Naive thymus-derived CD8-positive, alpha-beta T cell (primary cell): ENCODE data around the gene SGIP1. TPM values are rescaled to one million over a fixed set of nuclear protein-coding genes. Genes with fewer than 3 reads are reported as not detected.
A peak's percentile ranks its signal among the peaks of the same experiment; 100 is the strongest.

ENCODE experiments used
- ATAC-seq, 2 donors: fragments of 150-1000 bp; cut with Tn5 transposase in 1 of 2; sonication (Bioruptor Pico), chemical (Tn5 transposase) in 1 of 2; 1 replicate in 1 of 2; 2 replicates in 1 of 2; pipeline ENCODE4 v1.10.0; 2021; ENCODE audit warnings: mild to moderate bottlenecking in 2 of 2, moderate library complexity in 2 of 2
- POLR2A ChIA-PET: fragments of 350-600 bp; sonication (Branson Sonifier 250); formaldehyde crosslinking; loops from one replicate; lab custom pipeline; 2021; ENCODE audit warnings: antibody characterized with exemption; lab: Charles Lee
- DNase-seq, 10 donors: peaks; one replicate each; pipeline versions ENCODE4 v3.0.0 to v3.0.0-alpha.2; 2020 to 2022
- H3K27ac Mint-ChIP-seq, 10 donors: one replicate each; pipeline ENCODE4 v1.8.0; 2020 to 2022; ENCODE audit warnings: mild to moderate bottlenecking in 10 of 10, mixed read lengths in 10 of 10, moderate library complexity in 4 of 10, inconsistent platforms in 1 of 10
- H3K27me3 Mint-ChIP-seq, 5 donors: one replicate each; pipeline ENCODE4 v1.8.0; 2021 to 2022; ENCODE audit warnings: mixed read lengths in 5 of 5
- H3K36me3 Mint-ChIP-seq, 3 donors: one replicate each; pipeline ENCODE4 v1.8.0; 2020 to 2022; ENCODE audit warnings: mixed read lengths in 3 of 3, mild to moderate bottlenecking in 2 of 3, inconsistent platforms in 1 of 3
- H3K4me1 Mint-ChIP-seq, 4 donors: one replicate each; pipeline ENCODE4 v1.8.0; 2021 to 2022; ENCODE audit warnings: mixed read lengths in 4 of 4
- H3K4me3 Mint-ChIP-seq, 10 donors: one replicate each; pipeline ENCODE4 v1.8.0; 2020 to 2022; ENCODE audit warnings: mild to moderate bottlenecking in 10 of 10, mixed read lengths in 10 of 10, moderate library complexity in 6 of 10, inconsistent platforms in 1 of 10
- H3K9me3 Mint-ChIP-seq, 9 donors: one replicate each; pipeline ENCODE4 v1.8.0; 2020 to 2022; ENCODE audit warnings: mixed read lengths in 9 of 9, mild to moderate bottlenecking in 3 of 9, inconsistent platforms in 1 of 9, moderate library complexity in 1 of 9
- polyA plus RNA-seq, 3 donors: library from polyadenylated mRNA; unstranded; fragments of 300-500 nt; fragmentation: Illumina TruSeq; gene quantifications; one replicate each; pipeline ENCODE4 v1.2.3, GENCODE V29; 2021
- total RNA-seq, 8 experiments: library from RNA in 2 of 8; stranded (reverse) in 2 of 8; gene quantifications; one replicate each; pipeline ENCODE4 v1.2.3 and lab custom pipeline; 2021 to 2026

The SGIP1 gene
- total and polyA plus RNA-seq, 5 experiments from 2014 or later: not detected

DNA sequence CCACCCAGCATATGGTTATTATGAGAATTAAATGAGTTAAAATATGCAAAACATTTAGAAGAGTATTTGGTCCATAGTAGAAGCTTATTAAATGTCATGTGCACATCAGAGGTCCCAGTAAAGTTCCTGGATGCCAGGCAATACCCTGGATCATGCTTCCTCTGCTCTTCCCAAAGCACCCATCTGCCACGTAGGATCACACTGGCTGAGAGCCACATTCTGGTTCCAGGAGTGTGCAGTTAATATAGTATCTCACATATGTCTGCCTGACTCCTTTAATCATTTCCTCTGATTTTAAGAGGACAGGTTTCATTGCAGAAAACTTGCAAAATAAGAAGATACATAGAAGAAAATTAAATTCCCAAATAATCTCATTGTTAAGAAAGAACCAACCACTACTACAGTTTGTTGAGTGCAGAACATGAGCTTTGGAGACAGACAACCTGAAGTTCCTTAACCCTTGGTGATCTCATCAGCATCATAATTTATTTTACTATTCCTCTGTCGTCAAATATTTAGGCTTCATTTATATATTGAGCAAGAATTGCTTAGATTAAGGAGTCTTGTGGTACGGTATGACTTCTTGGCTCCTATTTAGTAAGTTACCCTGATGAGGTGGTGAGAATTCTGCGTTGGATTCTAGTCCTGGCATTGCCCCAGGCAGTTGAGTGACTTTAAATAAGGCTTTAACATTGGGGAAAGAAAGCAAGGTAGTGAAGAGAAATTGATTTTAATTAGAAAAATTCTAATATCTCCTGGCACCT is 12.3 kb downstream of the SGIP1 start:
- peaks cover 0 to 15% (median 3%) of the 10 kb centered on the region in 5 donors for H3K27me3 Mint-ChIP-seq
- peaks cover 0 to 2% (median 0%) of the 10 kb centered on the region in 4 donors for H3K4me1 Mint-ChIP-seq
- no peaks in the 10 kb centered on the region for H3K36me3 Mint-ChIP-seq
- H3K9me3 Mint-ChIP-seq: no peaks in the 10 kb centered on the region
- POLR2A ChIA-PET: no interaction called here
- H3K4me3 Mint-ChIP-seq: no peak overlapping the region
- no peak overlapping the region for H3K27ac Mint-ChIP-seq
- ATAC-seq (no peak), DNase-seq (no peak)

GRCh38 chr1:66549017-66549416 is 15.1 kb downstream of the SGIP1 start:
- Mint-ChIP-seq H3K27me3 (peaks cover 0 to 19% (median 4%) of the 10 kb centered on the region in 5 donors), H3K36me3 (no peaks in the 10 kb centered on the region), H3K9me3 (no peaks in the 10 kb centered on the region), H3K4me3 (no peak overlapping the region), H3K27ac (peak overlapping the region in 1 of 10 donors; percentile 18), H3K4me1 (peaks cover 0 to 14% (median 4%) of the 10 kb centered on the region in 4 donors)
- POLR2A ChIA-PET: no interaction called here
- DNase-seq: no peak
- no peak for ATAC-seq

- Mint-ChIP-seq H3K4me3 (no peak overlapping the region), H3K27me3 (peaks cover 0 to 13% (median 4%) of the 10 kb centered on the region in 5 donors), H3K9me3 (no peaks in the 10 kb centered on the region), H3K36me3 (no peaks in the 10 kb centered on the region), H3K27ac (no peak overlapping the region), H3K4me1 (peaks cover 0 to 14% (median 4%) of the 10 kb centered on the region in 4 donors)
- POLR2A ChIA-PET: no interaction called here
- ATAC-seq: no peak
- DNase-seq: no peak
Measured at GRCh38 chr1:66550243-66550642, 16.3 kb downstream of the SGIP1 start.

DNA sequence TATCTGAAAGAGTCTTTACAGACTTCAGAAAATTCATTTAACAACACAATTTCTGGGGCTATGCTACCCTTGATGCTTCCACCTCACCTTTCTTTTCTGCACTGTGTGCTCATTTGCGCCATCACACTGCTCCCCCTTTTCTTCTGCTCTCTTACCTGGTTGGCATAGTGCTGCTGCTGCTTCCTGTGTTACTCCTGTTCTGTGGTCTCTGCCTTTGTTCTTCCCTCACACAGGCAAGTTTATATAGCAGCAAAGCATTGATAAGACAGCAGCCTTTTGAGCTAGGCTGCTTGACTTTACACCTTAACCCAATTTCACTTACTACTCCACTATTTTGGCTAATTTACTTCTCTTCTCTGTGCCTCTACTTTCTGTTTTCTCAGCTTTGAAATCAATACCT is 18.3 kb downstream of the SGIP1 start:
- POLR2A ChIA-PET: no interaction called here

GRCh38 chr1:66552829-66553228 is 18.9 kb downstream of the SGIP1 start:
- ATAC-seq: no peak

More for the DNA sequence above, 18.3 kb downstream of the SGIP1 start:
- no peaks in the 10 kb centered on the region for H3K36me3 Mint-ChIP-seq
- peaks cover 0 to 14% (median 4%) of the 10 kb centered on the region in 4 donors for H3K4me1 Mint-ChIP-seq
- H3K4me3 Mint-ChIP-seq: no peak overlapping the region
- H3K27ac Mint-ChIP-seq: no peak overlapping the region
- no peaks in the 10 kb centered on the region for H3K9me3 Mint-ChIP-seq
- peaks cover 0 to 12% (median 5%) of the 10 kb centered on the region in 5 donors for H3K27me3 Mint-ChIP-seq
- ATAC-seq: peak; percentile 57 to 59
- peak in 2 of 10 donors; percentile 5 to 29 for DNase-seq

GRCh38 chr1:66553846-66554245 is 19.9 kb downstream of the SGIP1 start:
- Mint-ChIP-seq H3K27me3 (peaks cover 0 to 6% (median 3%) of the 10 kb centered on the region in 5 donors), H3K4me3 (no peak overlapping the region), H3K9me3 (no peaks in the 10 kb centered on the region), H3K4me1 (peaks cover 0 to 14% (median 4%) of the 10 kb centered on the region in 4 donors), H3K36me3 (no peaks in the 10 kb centered on the region), H3K27ac (no peak overlapping the region)
- DNase-seq: no peak
- POLR2A ChIA-PET: no interaction called here
- no peak for ATAC-seq

More at GRCh38 chr1:66552829-66553228, 18.9 kb downstream of the SGIP1 start:
- Mint-ChIP-seq H3K4me1 (peaks cover 0 to 14% (median 4%) of the 10 kb centered on the region in 4 donors), H3K27ac (peak overlapping the region in 3 of 10 donors; percentile 6 to 33 (median 12)), H3K27me3 (peaks cover 0 to 7% (median 3%) of the 10 kb centered on the region in 5 donors), H3K9me3 (no peaks in the 10 kb centered on the region), H3K36me3 (no peaks in the 10 kb centered on the region), H3K4me3 (peak overlapping the region in 1 of 10 donors; percentile 34)
- no peak for DNase-seq
- POLR2A ChIA-PET: no interaction called here

- DNase-seq: no peak
- no peak overlapping the region for H3K27ac Mint-ChIP-seq
Measured at GRCh38 chr1:66556161-66556611, 22.2 kb downstream of the SGIP1 start.

DNA sequence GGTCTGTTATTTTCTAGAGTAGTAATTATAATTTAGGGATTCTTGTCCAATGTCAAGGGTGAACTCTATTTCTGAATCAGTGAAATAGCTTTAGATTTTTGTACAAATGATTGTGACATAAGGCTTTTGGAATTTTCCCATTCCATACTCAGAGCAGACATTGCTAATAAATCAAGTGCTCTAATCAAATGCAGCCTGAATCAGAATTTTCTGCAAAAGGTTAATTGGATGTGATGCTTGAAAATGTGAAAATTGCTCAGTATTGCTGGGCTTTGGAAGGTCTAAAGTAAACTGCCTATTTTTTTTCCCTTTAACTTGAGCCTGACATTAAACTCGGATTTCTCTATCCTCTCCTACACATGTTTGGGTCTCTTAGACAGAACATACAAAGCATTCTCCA is 23.2 kb downstream of the SGIP1 start:
- DNase-seq (no peak), ATAC-seq (no peak)
- Mint-ChIP-seq H3K4me1 (peaks cover 0 to 11% (median 3%) of the 10 kb centered on the region in 4 donors), H3K27ac (no peak overlapping the region), H3K36me3 (no peaks in the 10 kb centered on the region), H3K27me3 (peaks cover 3 to 11% (median 5%) of the 10 kb centered on the region in 5 donors), H3K4me3 (no peak overlapping the region), H3K9me3 (no peaks in the 10 kb centered on the region)
- POLR2A ChIA-PET: no interaction called here

More at GRCh38 chr1:66556161-66556611, 22.2 kb downstream of the SGIP1 start:
- POLR2A ChIA-PET: no interaction called here
- ATAC-seq: no peak
- Mint-ChIP-seq H3K27me3 (peaks cover 0 to 6% (median 3%) of the 10 kb centered on the region in 5 donors), H3K9me3 (no peaks in the 10 kb centered on the region), H3K4me1 (peaks cover 0 to 14% (median 3%) of the 10 kb centered on the region in 4 donors), H3K36me3 (no peaks in the 10 kb centered on the region), H3K4me3 (no peak overlapping the region)

DNA sequence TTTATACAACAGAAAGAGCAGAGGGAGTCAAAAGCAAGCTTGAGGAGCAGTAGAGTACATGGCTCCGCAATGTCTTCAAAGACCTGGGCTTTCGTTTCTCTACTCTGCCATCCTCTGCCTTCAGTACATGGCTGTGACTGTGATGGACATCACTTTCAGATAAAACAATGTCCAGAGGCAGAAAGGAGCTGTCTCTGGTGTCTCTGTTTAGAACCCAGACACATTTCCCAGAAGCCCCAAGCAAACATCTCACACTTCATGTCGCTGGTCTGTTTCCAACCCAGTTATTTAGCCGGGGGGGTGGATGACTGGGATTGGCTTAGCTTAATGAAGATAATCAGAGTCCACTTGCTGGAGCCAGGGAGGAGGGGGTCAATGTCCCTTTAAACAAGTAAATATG is 25.6 kb downstream of the SGIP1 start:
- peaks cover 0 to 9% (median 4%) of the 10 kb centered on the region in 5 donors for H3K27me3 Mint-ChIP-seq
- no peaks in the 10 kb centered on the region for H3K9me3 Mint-ChIP-seq
- no peak overlapping the region for H3K27ac Mint-ChIP-seq
- no peaks in the 10 kb centered on the region for H3K4me1 Mint-ChIP-seq
- H3K4me3 Mint-ChIP-seq: no peak overlapping the region
- ATAC-seq (no peak), DNase-seq (no peak)
- H3K36me3 Mint-ChIP-seq: no peaks in the 10 kb centered on the region
- POLR2A ChIA-PET: no interaction called here

- POLR2A ChIA-PET: no interaction called here
- Mint-ChIP-seq H3K27me3 (peaks cover 1 to 9% (median 3%) of the 10 kb centered on the region in 5 donors), H3K9me3 (peaks cover 0 to 4% (median 0%) of the 10 kb centered on the region in 9 donors), H3K4me1 (no peaks in the 10 kb centered on the region), H3K27ac (no peak overlapping the region), H3K36me3 (no peaks in the 10 kb centered on the region), H3K4me3 (no peak overlapping the region)
- no peak for ATAC-seq
- DNase-seq: no peak
Measured at GRCh38 chr1:66562561-66562960, 28.6 kb downstream of the SGIP1 start.

- peaks cover 0 to 10% (median 4%) of the 10 kb centered on the region in 9 donors for H3K9me3 Mint-ChIP-seq
- H3K4me1 Mint-ChIP-seq: no peaks in the 10 kb centered on the region
- H3K27me3 Mint-ChIP-seq: peaks cover 3 to 13% (median 5%) of the 10 kb centered on the region in 5 donors
- POLR2A ChIA-PET: no interaction called here
- DNase-seq (no peak), ATAC-seq (no peak)
- H3K27ac Mint-ChIP-seq: no peak overlapping the region
- H3K4me3 Mint-ChIP-seq: no peak overlapping the region
- H3K36me3 Mint-ChIP-seq: no peaks in the 10 kb centered on the region
Measured at GRCh38 chr1:66563094-66563800, 29.3 kb downstream of the SGIP1 start.

- no peak overlapping the region for H3K27ac Mint-ChIP-seq
- no peaks in the 10 kb centered on the region for H3K4me1 Mint-ChIP-seq
- POLR2A ChIA-PET: no interaction called here
- H3K9me3 Mint-ChIP-seq: peaks cover 0 to 12% (median 4%) of the 10 kb centered on the region in 9 donors
- peaks cover 3 to 13% (median 5%) of the 10 kb centered on the region in 5 donors for H3K27me3 Mint-ChIP-seq
- no peak overlapping the region for H3K4me3 Mint-ChIP-seq
- DNase-seq: no peak
- no peaks in the 10 kb centered on the region for H3K36me3 Mint-ChIP-seq
- no peak for ATAC-seq
Measured at GRCh38 chr1:66563941-66564630, 30.1 kb downstream of the SGIP1 start.
